ENCODE data around the gene LCLAT1. TPM values are rescaled to one million over a fixed set of nuclear protein-coding genes. Genes with fewer than 3 reads are reported as not detected.

The LCLAT1 gene
- total and polyA plus RNA-seq, 12 donors: 1.9 to 23.0 (median 14.6) TPM

- DNase-seq: no peak
- Histone ChIP-seq H3K36me3 (replicated peaks in 1 of 2) (no peaks in the 10 kb centered on the region), H3K4me1 (replicated peaks in 1 of 2) (no peaks in the 10 kb centered on the region), H3K27ac (no peak overlapping the region), H3K4me3 (no peak overlapping the region), H3K9me3 (replicated peaks in 1 of 3) (peaks cover 0 to 4% (median 0%) of the 10 kb centered on the region in 3 donors), H3K27me3 (no peaks in the 10 kb centered on the region)
- intact Hi-C loops (cut with DNase I): no loop called here
- TF ChIP-seq, protein P1, sequence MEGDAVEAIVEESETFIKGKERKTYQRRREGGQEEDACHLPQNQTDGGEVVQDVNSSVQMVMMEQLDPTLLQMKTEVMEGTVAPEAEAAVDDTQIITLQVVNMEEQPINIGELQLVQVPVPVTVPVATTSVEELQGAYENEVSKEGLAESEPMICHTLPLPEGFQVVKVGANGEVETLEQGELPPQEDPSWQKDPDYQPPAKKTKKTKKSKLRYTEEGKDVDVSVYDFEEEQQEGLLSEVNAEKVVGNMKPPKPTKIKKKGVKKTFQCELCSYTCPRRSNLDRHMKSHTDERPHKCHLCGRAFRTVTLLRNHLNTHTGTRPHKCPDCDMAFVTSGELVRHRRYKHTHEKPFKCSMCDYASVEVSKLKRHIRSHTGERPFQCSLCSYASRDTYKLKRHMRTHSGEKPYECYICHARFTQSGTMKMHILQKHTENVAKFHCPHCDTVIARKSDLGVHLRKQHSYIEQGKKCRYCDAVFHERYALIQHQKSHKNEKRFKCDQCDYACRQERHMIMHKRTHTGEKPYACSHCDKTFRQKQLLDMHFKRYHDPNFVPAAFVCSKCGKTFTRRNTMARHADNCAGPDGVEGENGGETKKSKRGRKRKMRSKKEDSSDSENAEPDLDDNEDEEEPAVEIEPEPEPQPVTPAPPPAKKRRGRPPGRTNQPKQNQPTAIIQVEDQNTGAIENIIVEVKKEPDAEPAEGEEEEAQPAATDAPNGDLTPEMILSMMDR (IDR thresholded peaks at IDR 0.05): no peak
- no peak for TF ChIP-seq POLR2A (IDR thresholded peaks at IDR 0.05)
- 94 to 98% (median 96%) methylated on average over 6 of the region's 6 CpGs for WGBS, 4 donors
Measured at GRCh38 chr2:30500699-30501098, 53.7 kb downstream of the LCLAT1 start.

GRCh38 chr2:30502310-30502709, 55.3 kb downstream of the LCLAT1 start:
- no peak overlapping the region for H3K4me3 ChIP-seq
- no peaks in the 10 kb centered on the region for H3K27me3 ChIP-seq
- H3K27ac ChIP-seq: no peak overlapping the region
- H3K9me3 ChIP-seq (replicated peaks in 1 of 3): peaks cover 0 to 4% (median 0%) of the 10 kb centered on the region in 3 donors
- H3K4me1 ChIP-seq (replicated peaks in 1 of 2): no peaks in the 10 kb centered on the region
- no peak for DNase-seq
- intact Hi-C loops (cut with DNase I): no loop called here
- no peaks in the 10 kb centered on the region for H3K36me3 ChIP-seq (replicated peaks in 1 of 2)
- no peak for TF ChIP-seq POLR2A (IDR thresholded peaks at IDR 0.05)
- TF ChIP-seq, protein P1 (IDR thresholded peaks at IDR 0.05): no peak

GRCh38 chr2:30503007-30503694, 56.1 kb downstream of the LCLAT1 start:
- Histone ChIP-seq H3K27me3 (no peaks in the 10 kb centered on the region), H3K36me3 (replicated peaks in 1 of 2) (no peaks in the 10 kb centered on the region), H3K4me1 (replicated peaks in 1 of 2) (no peaks in the 10 kb centered on the region), H3K27ac (no peak overlapping the region), H3K9me3 (replicated peaks in 1 of 3) (peaks cover 0 to 1% (median 0%) of the 10 kb centered on the region in 3 donors), H3K4me3 (no peak overlapping the region)
- DNase-seq: no peak
- WGBS, 4 donors: 78 to 88% (median 83%) methylated on average over 2 of the region's 2 CpGs
- intact Hi-C loops (cut with DNase I): no loop called here
- TF ChIP-seq, protein P1 (IDR thresholded peaks at IDR 0.05): peak in 3 of 6 experiments; percentile 6 to 49 (median 30)
- no peak for TF ChIP-seq POLR2A (IDR thresholded peaks at IDR 0.05)

DNA sequence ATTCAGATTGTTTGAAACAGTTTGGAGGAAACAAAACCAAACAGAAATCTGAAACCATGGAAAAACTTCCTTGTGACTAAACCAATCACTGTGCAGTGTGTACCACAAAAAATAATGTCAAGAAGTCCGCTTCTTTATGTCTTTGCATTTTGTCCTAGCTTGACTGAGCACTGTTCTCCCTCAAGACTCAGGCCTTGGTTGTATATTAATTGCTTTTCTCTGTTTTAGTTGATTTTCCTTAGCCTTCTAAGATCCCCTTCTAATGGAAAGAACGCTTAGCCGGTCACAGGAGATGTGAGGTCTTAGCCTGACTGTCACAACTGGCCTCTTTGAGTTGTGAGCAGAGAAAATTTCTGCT, 56.6 kb downstream of the LCLAT1 start:
- no peaks in the 10 kb centered on the region for H3K27me3 ChIP-seq
- TF ChIP-seq, protein P1 (IDR thresholded peaks at IDR 0.05): no peak
- no peak for TF ChIP-seq POLR2A (IDR thresholded peaks at IDR 0.05)
- H3K27ac ChIP-seq: no peak overlapping the region
- no peaks in the 10 kb centered on the region for H3K9me3 ChIP-seq (replicated peaks in 1 of 3)
- intact Hi-C loops (cut with DNase I): no loop called here
- WGBS, 4 donors: 76 to 88% (median 85%) methylated on average over 3 of the region's 3 CpGs
- no peak overlapping the region for H3K4me3 ChIP-seq
- no peaks in the 10 kb centered on the region for H3K36me3 ChIP-seq (replicated peaks in 1 of 2)
- H3K4me1 ChIP-seq (replicated peaks in 1 of 2): no peaks in the 10 kb centered on the region
- no peak for DNase-seq

Measured in adrenal gland (tissue), 12 donors.